Measurements from ENCODE around the gene CDHR2. TPM values are rescaled to one million over a fixed set of nuclear protein-coding genes. Genes with fewer than 3 reads are reported as not detected.

Gene CDHR2
- polyA plus RNA-seq, 1 experiment = not detected

DNA sequence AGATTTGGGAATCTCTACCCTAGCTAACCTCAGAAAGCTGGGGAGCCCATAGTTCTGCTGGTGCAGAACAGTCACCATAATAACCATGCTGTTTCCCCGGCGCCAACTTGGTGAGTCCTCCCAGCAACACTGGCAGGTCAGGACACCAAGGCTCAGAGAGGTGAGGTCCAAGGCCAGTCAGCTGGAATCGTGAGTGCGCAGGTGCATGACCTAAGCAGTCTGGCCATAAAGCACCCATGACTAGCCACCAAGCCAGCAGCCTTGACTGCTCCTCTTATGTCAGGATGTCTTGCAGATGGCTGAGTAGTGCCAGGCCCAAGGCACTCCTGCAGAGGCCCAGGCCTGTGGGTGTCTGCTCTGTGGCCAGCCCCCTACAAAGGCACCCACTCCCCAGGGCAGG, 14.5 kb upstream of the CDHR2 start:
- peak overlapping the region; percentile 13; the same call in 1 of the 2 replicates for H3K4me3 ChIP-seq (ENCODE audit: low read depth, low read length)
- DNase-seq (ENCODE audit: low read depth, low spot score) = no peak
- no peak overlapping the region for H3K27ac ChIP-seq (ENCODE audit: low read depth, low read length)
- no peaks in the 10 kb centered on the region for H3K27me3 ChIP-seq (ENCODE audit: control insufficient read depth, insufficient read depth, low read length)
- no peaks in the 10 kb centered on the region; the same call in 1 of the 2 replicates for H3K9me3 ChIP-seq (ENCODE audit: control insufficient read depth, insufficient read depth, low read length)
- TF ChIP-seq, protein P1, sequence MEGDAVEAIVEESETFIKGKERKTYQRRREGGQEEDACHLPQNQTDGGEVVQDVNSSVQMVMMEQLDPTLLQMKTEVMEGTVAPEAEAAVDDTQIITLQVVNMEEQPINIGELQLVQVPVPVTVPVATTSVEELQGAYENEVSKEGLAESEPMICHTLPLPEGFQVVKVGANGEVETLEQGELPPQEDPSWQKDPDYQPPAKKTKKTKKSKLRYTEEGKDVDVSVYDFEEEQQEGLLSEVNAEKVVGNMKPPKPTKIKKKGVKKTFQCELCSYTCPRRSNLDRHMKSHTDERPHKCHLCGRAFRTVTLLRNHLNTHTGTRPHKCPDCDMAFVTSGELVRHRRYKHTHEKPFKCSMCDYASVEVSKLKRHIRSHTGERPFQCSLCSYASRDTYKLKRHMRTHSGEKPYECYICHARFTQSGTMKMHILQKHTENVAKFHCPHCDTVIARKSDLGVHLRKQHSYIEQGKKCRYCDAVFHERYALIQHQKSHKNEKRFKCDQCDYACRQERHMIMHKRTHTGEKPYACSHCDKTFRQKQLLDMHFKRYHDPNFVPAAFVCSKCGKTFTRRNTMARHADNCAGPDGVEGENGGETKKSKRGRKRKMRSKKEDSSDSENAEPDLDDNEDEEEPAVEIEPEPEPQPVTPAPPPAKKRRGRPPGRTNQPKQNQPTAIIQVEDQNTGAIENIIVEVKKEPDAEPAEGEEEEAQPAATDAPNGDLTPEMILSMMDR (IDR thresholded peaks at IDR 0.05; ENCODE audit: low read depth, low read length) = no peak
- ChIA-PET POLR2A (interaction anchor here (0.8 to 1.2 kb wide), 2 partner anchors 10 to 34 kb away, joined by 3 to 4 read pairs; no protein-coding TSS in a partner anchor), CTCF (interaction anchor here (0.5 to 7.3 kb wide), 3 partner anchors 27 to 126 kb away, joined by 4 to 41 read pairs (median 6); partner anchors contain the start of gene FAF2)

DNA sequence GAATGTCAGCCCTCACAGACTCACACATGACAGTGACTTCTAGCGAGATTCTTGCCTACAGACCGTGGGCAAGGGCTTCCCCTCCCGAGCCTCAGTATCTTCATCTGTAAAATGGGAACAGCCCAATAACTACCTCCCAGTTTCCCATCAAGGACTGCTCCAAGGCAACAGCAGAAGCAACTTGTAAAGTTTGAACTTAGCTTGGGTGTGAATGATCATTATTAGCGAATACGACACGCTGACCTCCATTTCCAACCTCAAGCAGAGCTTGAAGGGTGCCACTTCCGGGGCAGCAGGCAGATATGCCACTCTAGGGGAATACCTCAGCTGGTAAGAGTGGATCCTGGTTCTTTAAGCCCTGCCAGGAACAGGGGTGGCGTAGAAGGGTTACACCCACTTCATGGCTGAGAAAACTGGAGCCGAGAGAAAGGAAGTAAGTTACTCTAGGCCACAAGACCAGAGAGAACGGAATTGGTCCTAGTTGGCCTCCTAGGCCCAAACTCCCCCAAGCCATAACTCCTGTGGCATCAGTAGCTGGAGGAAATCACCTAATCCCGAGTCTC, 14.0 kb upstream of the CDHR2 start:
- Histone ChIP-seq H3K4me3 (ENCODE audit: low read depth, low read length) (peak overlapping the region; percentile 90), H3K27me3 (ENCODE audit: control insufficient read depth, insufficient read depth, low read length) (no peaks in the 10 kb centered on the region), H3K27ac (ENCODE audit: low read depth, low read length) (no peak overlapping the region), H3K9me3 (ENCODE audit: control insufficient read depth, insufficient read depth, low read length) (no peaks in the 10 kb centered on the region; the same call in 1 of the 2 replicates)
- TF ChIP-seq, protein P1 (IDR thresholded peaks at IDR 0.05; ENCODE audit: low read depth, low read length) = no peak
- ChIA-PET CTCF (interaction anchor here (1.7 to 7.3 kb wide), 2 partner anchors 87 to 126 kb away, joined by 6 to 41 read pairs; partner anchors contain the start of gene FAF2), POLR2A (interaction anchor here (0.5 to 1.2 kb wide), 2 partner anchors 10 to 19 kb away, joined by 3 to 5 read pairs; no protein-coding TSS in a partner anchor)
- DNase-seq (ENCODE audit: low read depth, low spot score) = no peak

DNA sequence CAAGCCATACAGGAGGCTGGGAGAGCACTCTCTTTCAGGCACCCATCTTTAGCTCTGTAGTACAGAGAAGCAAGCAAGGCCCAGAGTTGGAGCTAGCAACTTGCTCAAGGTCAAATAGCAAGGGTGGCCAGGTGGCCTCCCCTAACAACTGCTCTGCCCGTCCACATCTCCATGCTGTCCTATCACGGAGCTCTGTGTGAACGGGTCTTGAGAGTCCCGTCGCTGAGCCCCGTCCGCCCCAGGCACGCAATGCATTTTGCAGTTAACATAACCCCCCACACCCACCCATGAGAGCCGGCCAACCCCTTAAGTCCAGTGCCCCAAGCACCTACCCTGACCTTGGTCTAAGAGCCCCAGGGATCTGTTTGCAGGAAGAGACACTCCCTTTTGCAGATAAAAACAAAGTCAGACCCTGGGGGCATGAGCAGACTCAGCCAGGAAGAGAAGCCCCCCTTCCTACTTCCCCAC, 13.4 kb upstream of the CDHR2 start:
- no peak for DNase-seq (ENCODE audit: low read depth, low spot score)
- no peaks in the 10 kb centered on the region for H3K27me3 ChIP-seq (ENCODE audit: control insufficient read depth, insufficient read depth, low read length)
- peak overlapping the region; percentile 52 for H3K27ac ChIP-seq (ENCODE audit: low read depth, low read length)
- peak overlapping the region; percentile 90 for H3K4me3 ChIP-seq (ENCODE audit: low read depth, low read length)
- no peaks in the 10 kb centered on the region; the same call in 1 of the 2 replicates for H3K9me3 ChIP-seq (ENCODE audit: control insufficient read depth, insufficient read depth, low read length)
- CTCF ChIA-PET = interaction anchor here (1.7 to 7.3 kb wide), 2 partner anchors 88 to 125 kb away, joined by 6 to 41 read pairs; partner anchors contain the start of gene FAF2
- POLR2A ChIA-PET = interaction anchor here (0.5 to 2.3 kb wide), 4 partner anchors 11 to 95 kb away, joined by 3 to 15 read pairs (median 4); partner anchors contain the start of gene FAF2
- TF ChIP-seq, protein P1 (IDR thresholded peaks at IDR 0.05; ENCODE audit: low read depth, low read length) = no peak

DNA sequence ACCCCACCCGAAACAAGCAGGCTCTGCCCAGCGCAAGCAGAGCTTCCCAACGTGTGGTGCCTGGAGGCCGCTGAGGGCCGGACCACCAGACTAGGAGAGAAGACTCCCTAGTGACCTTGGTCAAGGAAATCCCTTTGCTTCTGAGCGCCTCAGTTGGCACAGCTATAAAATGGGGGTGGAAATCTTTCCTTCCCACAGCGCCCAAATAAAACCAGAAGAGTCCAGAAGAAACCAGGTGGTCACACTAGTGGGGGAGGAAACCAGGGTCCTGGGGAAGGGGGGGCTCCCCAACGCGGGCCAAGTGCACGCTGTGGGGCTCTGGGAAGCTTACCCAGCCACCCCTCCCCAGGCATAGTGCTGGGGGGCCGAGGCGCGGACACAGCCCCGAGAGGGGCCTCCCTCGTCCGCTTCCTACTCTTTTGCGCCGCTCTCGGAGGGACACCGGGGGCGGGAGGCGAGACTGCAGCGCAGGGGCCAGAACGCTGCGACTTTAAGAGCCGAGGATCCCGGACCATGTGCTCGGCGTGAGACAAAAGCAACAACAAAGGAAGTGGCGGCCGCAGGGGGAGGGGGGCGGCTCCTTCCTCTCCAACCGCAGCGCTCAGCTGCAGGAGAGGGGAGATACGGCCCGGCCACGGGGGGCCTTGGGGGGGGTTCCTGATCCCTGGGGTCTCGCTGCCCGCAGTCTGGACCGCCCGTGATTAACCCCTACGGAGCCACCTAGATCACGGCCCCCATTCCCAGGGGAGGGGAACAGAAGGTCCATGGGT, 12.8 kb upstream of the CDHR2 start:
- POLR2A ChIA-PET = interaction anchor here (0.7 to 2.3 kb wide), 12 partner anchors 14 to 1668 kb away, joined by 3 to 15 read pairs (median 6); partner anchors contain the start of genes CLTB, EIF4E1B, FAF2 and HNRNPAB
- H3K4me3 ChIP-seq (ENCODE audit: low read depth, low read length) = peak overlapping the region; percentile 90
- no peaks in the 10 kb centered on the region for H3K27me3 ChIP-seq (ENCODE audit: control insufficient read depth, insufficient read depth, low read length)
- TF ChIP-seq, protein P1 (IDR thresholded peaks at IDR 0.05; ENCODE audit: low read depth, low read length) = no peak
- peak overlapping the region; percentile 94 for H3K27ac ChIP-seq (ENCODE audit: low read depth, low read length)
- H3K9me3 ChIP-seq (ENCODE audit: control insufficient read depth, insufficient read depth, low read length) = no peaks in the 10 kb centered on the region; the same call in 1 of the 2 replicates
- DNase-seq (ENCODE audit: low read depth, low spot score) = no peak
- CTCF ChIA-PET = interaction anchor here (0.7 to 7.3 kb wide), 4 partner anchors 37 to 125 kb away, joined by 3 to 41 read pairs (median 6); partner anchors contain the start of gene FAF2
